Prostate gland (tissue), 2 donors: Measurements from ENCODE around the gene C19orf85. TPM values are rescaled to one million over a fixed set of nuclear protein-coding genes. Genes with fewer than 3 reads are reported as not detected.

ENCODE experiments used
- DNase-seq: peaks from one replicate; pipeline ENCODE4 v3.0.0-alpha.2; 2019; ENCODE audit warnings: low spot score
- H3K27ac ChIP-seq, 2 donors: fragments of 200-600 bp; sonication (generic); 2 replicates each; pipeline ENCODE4 v1.5.1; 2017 to 2019
- H3K27me3 ChIP-seq: fragments of 200-600 bp; sonication (generic); replicated peaks from 2 replicates; pipeline ENCODE4 v1.5.1; 2019; ENCODE audit not compliant: insufficient read depth
- H3K36me3 ChIP-seq, 2 donors: fragments of 200-600 bp; sonication (generic); 1 replicate in 1 of 2; 2 replicates in 1 of 2; pipeline versions ENCODE4 v1.5.1 to v1.8.1; 2017 to 2019
- H3K4me1 ChIP-seq: fragments of 200-600 bp; sonication (generic); replicated peaks from 2 replicates; pipeline ENCODE4 v1.5.1; 2019
- H3K4me3 ChIP-seq, 2 donors: fragments of 200-600 bp; sonication (generic); 2 replicates each; pipeline ENCODE4 v1.5.1; 2017 to 2019
- H3K9me3 ChIP-seq: fragments of 200-600 bp; sonication (generic); 2 replicates; pipeline ENCODE4 v1.5.1; 2017
- CTCF ChIP-seq, 4 experiments: fragments of 200-600 bp in 2 of 4; fragments of 450-650 bp in 2 of 4; sonication (generic) in 2 of 4; IDR thresholded peaks; 1 replicate in 3 of 4; 2 replicates in 1 of 4; pipeline ENCODE4 v1.5.1; 2016 to 2019; ENCODE audit warnings: antibody characterized with exemption in 4 of 4, mild to moderate bottlenecking in 2 of 4, moderate library complexity in 2 of 4
- POLR2A ChIP-seq: fragments of 450-650 bp; IDR thresholded peaks from one replicate; pipeline ENCODE4 v1.6.1; 2016; ENCODE audit warnings: antibody characterized with exemption, mild to moderate bottlenecking
- POLR2AphosphoS5 ChIP-seq: sonication (generic); formaldehyde crosslinking; IDR thresholded peaks from one replicate; pipeline ENCODE4 v1.6.1; 2017; ENCODE audit warnings: antibody characterized with exemption
- WGBS: methylation state at CpG from one replicate; pipeline ENCODE4 v1.1.5; 2018; 5-methylcytosine and 5-hydroxymethylcytosine counted together
- intact Hi-C: fragments of 100-400 bp; cut with DNase I; formaldehyde crosslinking; loops from one replicate; pipeline ENCODE4 v1.14.2; 2022
- total RNA-seq, 2 donors: library from RNA; depleted of rRNA; stranded (reverse); fragments of >200 nt; gene quantifications; one replicate each; pipeline ENCODE4 v1.1.0, GENCODE V29; 2016

Gene C19orf85
- total RNA-seq, 2 donors from 2014 or later: not detected

GRCh38 chr19:55492362-55492944, 27.9 kb upstream of the C19orf85 start:
- DNase-seq: no peak
- intact Hi-C loops: no loop called here
- 31% methylated on average over 12 of the region's 12 CpGs for WGBS

GRCh38 chr19:55491546-55492360, 27.2 kb upstream of the C19orf85 start:
- no peak for DNase-seq
- no peak overlapping the region for H3K4me3 ChIP-seq
- H3K9me3 ChIP-seq: no peaks in the 10 kb centered on the region
- TF ChIP-seq POLR2A (no peak), POLR2AphosphoS5 (no peak), CTCF (IDR thresholded peaks at IDR 0.05) (no peak)
- intact Hi-C loops: no loop called here
- H3K27me3 ChIP-seq: no peaks in the 10 kb centered on the region
- no peaks in the 10 kb centered on the region for H3K36me3 ChIP-seq
- no peaks in the 10 kb centered on the region for H3K4me1 ChIP-seq
- H3K27ac ChIP-seq: no peak overlapping the region
- 56% methylated on average over 24 of the region's 24 CpGs for WGBS

More at GRCh38 chr19:55492362-55492944, 27.9 kb upstream of the C19orf85 start:
- H3K27ac ChIP-seq: no peak overlapping the region
- H3K4me3 ChIP-seq: no peak overlapping the region
- TF ChIP-seq POLR2A: no peak
- no peak for TF ChIP-seq CTCF (IDR thresholded peaks at IDR 0.05)
- no peak for TF ChIP-seq POLR2AphosphoS5
- no peaks in the 10 kb centered on the region for H3K27me3 ChIP-seq
- no peaks in the 10 kb centered on the region for H3K4me1 ChIP-seq
- H3K9me3 ChIP-seq: no peaks in the 10 kb centered on the region
- H3K36me3 ChIP-seq: no peaks in the 10 kb centered on the region

GRCh38 chr19:55490478-55491432, 26.2 kb upstream of the C19orf85 start:
- TF ChIP-seq POLR2A (no peak), POLR2AphosphoS5 (no peak), CTCF (IDR thresholded peaks at IDR 0.05) (no peak)
- no peaks in the 10 kb centered on the region for H3K36me3 ChIP-seq
- H3K9me3 ChIP-seq: no peaks in the 10 kb centered on the region
- intact Hi-C loops: no loop called here
- no peak overlapping the region for H3K27ac ChIP-seq
- no peaks in the 10 kb centered on the region for H3K4me1 ChIP-seq
- DNase-seq: no peak
- H3K4me3 ChIP-seq: no peak overlapping the region
- no peaks in the 10 kb centered on the region for H3K27me3 ChIP-seq
- 76% methylated on average over 50 of the region's 52 CpGs for WGBS

- no peaks in the 10 kb centered on the region for H3K36me3 ChIP-seq
- H3K4me1 ChIP-seq: no peaks in the 10 kb centered on the region
- H3K4me3 ChIP-seq: no peak overlapping the region
- no peaks in the 10 kb centered on the region for H3K9me3 ChIP-seq
- TF ChIP-seq POLR2AphosphoS5 (no peak), POLR2A (no peak), CTCF (IDR thresholded peaks at IDR 0.05) (no peak)
- no peaks in the 10 kb centered on the region for H3K27me3 ChIP-seq
- intact Hi-C loops: no loop called here
- WGBS: 59% methylated on average over 12 of the region's 21 CpGs
- no peak overlapping the region for H3K27ac ChIP-seq
- DNase-seq: no peak
These were observed 25.3 kb upstream of the C19orf85 start for GRCh38 chr19:55489711-55490477.
